H1 (cell line): ENCODE results near the gene SNX15. TPM values are rescaled to one million over a fixed set of nuclear protein-coding genes. Genes with fewer than 3 reads are reported as not detected.

Source experiments
- CTCF ChIA-PET: fragments of 300-600 bp; sonication (Branson Sonifier 250); formaldehyde crosslinking; loops from one replicate; lab custom pipeline; 2021; ENCODE audit not compliant: partially characterized antibody; lab: Charles Lee
- POLR2A ChIA-PET: fragments of 300-600 bp; sonication (Branson Sonifier 250); formaldehyde crosslinking; loops from one replicate; lab custom pipeline; 2021; ENCODE audit warnings: inconsistent platforms; ENCODE audit not compliant: partially characterized antibody; lab: Charles Lee
- DNase-seq, 2 experiments: peaks; one replicate each; pipeline versions ENCODE4 v3.0.0 to v3.0.0-alpha.2; 2010 to 2022; ENCODE audit warnings: low spot score in 2 of 2, low read depth in 1 of 2, mixed read lengths in 1 of 2
- FAIRE-seq: peaks from 2 replicates; lab custom pipeline; 2011; peaks lifted over from hg19 to GRCh38; lab: Jason Lieb, UNC
- H2AFZ ChIP-seq: 2 replicates; pipeline ENCODE4 v1.8.1; 2012; ENCODE audit warnings: low read length, inconsistent platforms
- H2AK5ac ChIP-seq: 2 replicates; pipeline ENCODE4 v1.6.1; 2013; ENCODE audit warnings: low read depth, low read length
- H2BK120ac ChIP-seq: replicated peaks from 2 replicates; pipeline ENCODE3; 2013; ENCODE audit warnings: low read depth, low read length, inconsistent platforms
- H2BK12ac ChIP-seq: 2 replicates; pipeline ENCODE4 v1.6.1; 2013; ENCODE audit warnings: low read depth, low read length
- H2BK15ac ChIP-seq: 2 replicates; pipeline ENCODE4 v1.6.1; 2013; ENCODE audit warnings: low read length
- H2BK20ac ChIP-seq: 2 replicates; pipeline ENCODE4 v1.6.1; 2013; ENCODE audit warnings: low read length
- H2BK5ac ChIP-seq: 2 replicates; pipeline ENCODE4 v1.6.1; 2013; ENCODE audit warnings: low read depth, low read length
- H3K14ac ChIP-seq: 2 replicates; pipeline ENCODE4 v1.6.1; 2013; ENCODE audit warnings: inconsistent platforms; ENCODE audit not compliant: insufficient read length
- H3K18ac ChIP-seq: 2 replicates; pipeline ENCODE4 v1.6.1; 2013; ENCODE audit warnings: low read length; ENCODE audit errors: extremely low read depth
- H3K23ac ChIP-seq: 2 replicates; pipeline ENCODE4 v1.6.1; 2013; ENCODE audit warnings: inconsistent platforms; ENCODE audit not compliant: insufficient read length
- H3K23me2 ChIP-seq: 2 replicates; pipeline ENCODE4 v1.6.1; 2013; ENCODE audit warnings: low read depth, low read length
- H3K27ac ChIP-seq: 2 replicates; pipeline ENCODE4 v1.6.1; 2011; ENCODE audit warnings: low read depth, low read length, inconsistent platforms
- H3K27me3 ChIP-seq, 4 experiments: replicated peaks in 1 of 4; 1 replicate in 1 of 4; 2 replicates in 3 of 4; pipeline versions ENCODE4 v1.6.1 to v1.8.1; 2011 to 2013; ENCODE audit warnings: low read length in 3 of 4, mild to moderate bottlenecking in 3 of 4, inconsistent platforms in 2 of 4, mixed read lengths in 2 of 4, moderate library complexity in 1 of 4; ENCODE audit not compliant: control insufficient read depth in 3 of 4, insufficient read depth in 3 of 4; ENCODE audit errors: extremely low read depth in 1 of 4
- H3K36me3 ChIP-seq, 4 experiments: 2 replicates each; pipeline versions ENCODE4 v1.6.1 to v1.8.1; 2011 to 2013; ENCODE audit warnings: mild to moderate bottlenecking in 4 of 4, low read length in 3 of 4, moderate library complexity in 2 of 4, control low read depth in 1 of 4, inconsistent platforms in 1 of 4; ENCODE audit not compliant: insufficient read depth in 4 of 4, control insufficient read depth in 2 of 4
- H3K4ac ChIP-seq: replicated peaks from 2 replicates; pipeline ENCODE3; 2013; ENCODE audit warnings: low read length, low read depth, mixed read lengths, inconsistent platforms; ENCODE audit not compliant: insufficient read length
- H3K4me1 ChIP-seq, 4 experiments: replicated peaks in 1 of 4; 1 replicate in 1 of 4; 2 replicates in 3 of 4; pipeline versions ENCODE4 v1.6.1 to v1.8.1; 2011 to 2013; ENCODE audit warnings: low read length in 3 of 4, inconsistent platforms in 2 of 4, mixed read lengths in 1 of 4; ENCODE audit not compliant: insufficient read depth in 4 of 4, control insufficient read depth in 3 of 4
- H3K4me2 ChIP-seq, 2 experiments: 2 replicates each; pipeline versions ENCODE4 v1.6.1 to v1.8.1; 2011 to 2013; ENCODE audit warnings: low read depth in 2 of 2, low read length in 2 of 2, control low read depth in 1 of 2, inconsistent platforms in 1 of 2, mild to moderate bottlenecking in 1 of 2; ENCODE audit not compliant: insufficient read depth in 1 of 2
- H3K4me3 ChIP-seq, 4 experiments: fragments of 200-600, 300-600 bp in 1 of 4; sonication (generic), shearing (Covaris generic), sonication (Bioruptor Twin) in 1 of 4; 2 replicates each; pipeline versions ENCODE4 v1.5.1 to v1.8.1; 2011 to 2016; ENCODE audit warnings: low read length in 4 of 4, low read depth in 3 of 4, control low read depth in 2 of 4, inconsistent platforms in 2 of 4, mild to moderate bottlenecking in 2 of 4, mixed read lengths in 1 of 4, moderate library complexity in 1 of 4; ENCODE audit not compliant: insufficient read depth in 2 of 4; ENCODE audit errors: extremely low read depth in 1 of 4
- H3K56ac ChIP-seq: replicated peaks from 2 replicates; pipeline ENCODE3; 2013; ENCODE audit warnings: low read depth, mild to moderate bottlenecking, mixed read lengths, low read length, inconsistent platforms; ENCODE audit not compliant: insufficient read length
- H3K79me1 ChIP-seq: 2 replicates; pipeline ENCODE4 v1.6.1; 2013; ENCODE audit warnings: low read depth, low read length, control low read depth
- H3K79me2 ChIP-seq, 2 experiments: 2 replicates each; pipeline versions ENCODE4 v1.6.1 to v1.8.1; 2012 to 2013; ENCODE audit warnings: low read length in 2 of 2, mild to moderate bottlenecking in 2 of 2, inconsistent platforms in 1 of 2; ENCODE audit not compliant: insufficient read depth in 2 of 2, control insufficient read depth in 1 of 2
- H3K9ac ChIP-seq, 4 experiments: replicated peaks in 1 of 4; 1 replicate in 1 of 4; 2 replicates in 3 of 4; pipeline versions ENCODE4 v1.6.1 to v1.8.1; 2011 to 2013; ENCODE audit warnings: low read depth in 3 of 4, low read length in 3 of 4, control low read depth in 2 of 4, mild to moderate bottlenecking in 2 of 4, moderate library complexity in 2 of 4, inconsistent platforms in 1 of 4; ENCODE audit errors: extremely low read depth in 1 of 4
- H3K9me3 ChIP-seq, 2 experiments: 2 replicates each; pipeline versions ENCODE4 v1.6.1 to v1.8.1; 2012 to 2013; ENCODE audit warnings: mild to moderate bottlenecking in 2 of 2, moderate library complexity in 2 of 2, control low read depth in 1 of 2, inconsistent platforms in 1 of 2, low read depth in 1 of 2, low read length in 1 of 2, mixed read lengths in 1 of 2; ENCODE audit not compliant: insufficient read depth in 2 of 2
- H4K20me1 ChIP-seq, 2 experiments: replicated peaks in 1 of 2; 2 replicates each; pipeline versions ENCODE3 to v1.8.1; 2011 to 2013; ENCODE audit warnings: inconsistent platforms in 2 of 2, low read length in 2 of 2, mild to moderate bottlenecking in 1 of 2; ENCODE audit not compliant: insufficient read depth in 2 of 2, control insufficient read depth in 1 of 2
- H4K5ac ChIP-seq: 2 replicates; pipeline ENCODE4 v1.6.1; 2013; ENCODE audit warnings: low read length, low read depth, mixed read lengths, inconsistent platforms; ENCODE audit not compliant: insufficient read length
- H4K8ac ChIP-seq: 2 replicates; pipeline ENCODE4 v1.8.0; 2013; ENCODE audit warnings: mild to moderate bottlenecking, moderate library complexity, low read length, inconsistent platforms; ENCODE audit not compliant: insufficient read depth; ENCODE audit errors: extremely low read depth
- H4K91ac ChIP-seq: replicated peaks from 2 replicates; pipeline ENCODE3; 2013; ENCODE audit warnings: low read length, mixed read lengths, inconsistent platforms; ENCODE audit not compliant: insufficient read length
- ASH2L ChIP-seq: fragments of 200-600, 300-600 bp; sonication (generic); IDR thresholded peaks from one replicate; pipeline ENCODE4 v1.7.1; 2017; ENCODE audit warnings: low read length
- ATF3 ChIP-seq: IDR thresholded peaks from 2 replicates; pipeline ENCODE4 v1.6.1; 2011; ENCODE audit warnings: low read depth, mild to moderate bottlenecking, low read length; ENCODE audit not compliant: insufficient read depth
- CBX5 ChIP-seq: fragments of 300-800, 300-1000 bp; sonication (generic); IDR thresholded peaks from 2 replicates; pipeline ENCODE4 v1.7.1; 2016; ENCODE audit warnings: antibody characterized with exemption, low read length, low read depth
- HDAC2 ChIP-seq, 2 experiments: fragments of 300-600 bp in 1 of 2; sonication (generic) in 1 of 2; IDR thresholded peaks; 2 replicates each; pipeline ENCODE4 v1.6.1; 2011 to 2012; ENCODE audit warnings: low read depth in 2 of 2, low read length in 2 of 2, mild to moderate bottlenecking in 2 of 2, moderate library complexity in 2 of 2, borderline replicate concordance in 1 of 2, inconsistent platforms in 1 of 2
- JUND ChIP-seq: IDR thresholded peaks from 2 replicates; pipeline ENCODE4 v1.6.1; 2011; ENCODE audit warnings: mild to moderate bottlenecking, improper control_type of control experiment, low read length
- POLR2AphosphoS5 ChIP-seq: IDR thresholded peaks from 2 replicates; pipeline ENCODE4 v1.6.1; 2011; ENCODE audit warnings: low read depth, low read length
- RAD21 ChIP-seq, 2 experiments: IDR thresholded peaks in 1 of 2; conservative IDR thresholded peaks in 1 of 2; 2 replicates each; pipeline ENCODE4 v1.6.1; 2011; ENCODE audit warnings: low read depth in 2 of 2, low read length in 2 of 2, improper control_type of control experiment in 1 of 2, inconsistent platforms in 1 of 2, mild to moderate bottlenecking in 1 of 2, moderate library complexity in 1 of 2
- RBBP5 ChIP-seq: IDR thresholded peaks from 2 replicates; pipeline ENCODE4 v1.7.1; 2012; ENCODE audit warnings: low read depth, mild to moderate bottlenecking, inconsistent platforms, low read length, moderate library complexity, borderline replicate concordance
- RXRA ChIP-seq: IDR thresholded peaks from 2 replicates; pipeline ENCODE4 v1.6.1; 2011; ENCODE audit warnings: low read depth, mild to moderate bottlenecking, low read length, moderate library complexity; ENCODE audit not compliant: insufficient read depth
- SIRT6 ChIP-seq: IDR thresholded peaks from one replicate; pipeline ENCODE4 v1.7.1; 2012; ENCODE audit warnings: low read length, inconsistent platforms
- USF2 ChIP-seq: IDR thresholded peaks from 2 replicates; pipeline ENCODE4 v1.6.1; 2011; ENCODE audit warnings: low read length, improper control_type of control experiment
- WGBS, 2 experiments: shearing (Covaris generic) in 1 of 2; methylation state at CpG; one replicate each; pipeline versions ENCODE4 v1.1.6 to v1.1.7; 2013 to 2015; ENCODE audit warnings: low lambda C conversion rate in 2 of 2, mixed read lengths in 2 of 2, inconsistent platforms in 1 of 2, low coverage in 1 of 2, missing lambda C conversion rate in 1 of 2; ENCODE audit not compliant: insufficient replicate concordance in 2 of 2, insufficient coverage in 1 of 2, insufficient read length in 1 of 2; ENCODE audit errors: extremely low coverage in 1 of 2, missing lambda C conversion rate in 1 of 2; 5-methylcytosine and 5-hydroxymethylcytosine counted together
- polyA plus RNA-seq, 7 experiments: library from polyadenylated mRNA; depleted of rRNA in 3 of 7; stranded (reverse) in 5 of 7; unstranded in 2 of 7; fragments of >200 nt in 5 of 7; fragments of 200-250 nt in 2 of 7; gene quantifications; 1 replicate in 5 of 7; 2 replicates in 1 of 7; 4 replicates in 1 of 7; pipeline versions ENCODE4 v1.2.1 to v1.2.3, GENCODE V29; 2011 to 2013; ENCODE audit warnings: missing spikeins in 2 of 7, mixed read lengths in 2 of 7
- total RNA-seq: library from RNA; stranded (reverse); fragmentation: NEBNext Ultra II Directional; extraction: Animal tissue kit (Norgen Biotek cat#: 25700); gene quantifications from 2 replicates; pipeline ENCODE4 v1.2.1, GENCODE V29; 2021

SNX15 gene
- total and polyA plus RNA-seq, 2 of the 8 experiments (the other 6 are each of a cell fraction or from before 2014, with no cell fraction given) = 13.0 to 18.3 TPM

- Histone ChIP-seq H4K8ac (no peak overlapping the region), H3K36me3 (peaks cover 0 to 3% (median 1%) of the 10 kb centered on the region in 4 experiments; a peak in 2 of 8 replicates), H3K23me2 (peaks cover 3% of the 10 kb centered on the region; the same call in 1 of the 2 replicates), H2BK5ac (peak overlapping the region; percentile 3; the same call in 1 of the 2 replicates), H2BK20ac (no peak overlapping the region), H3K4me2 (peak overlapping the region; percentile 62 to 88), H3K27ac (no peak overlapping the region), H3K14ac (no peak overlapping the region), H3K79me2 (no peaks in the 10 kb centered on the region), H2AK5ac (no peak overlapping the region), H2AFZ (peak overlapping the region; percentile 97), H3K79me1 (no peaks in the 10 kb centered on the region), H4K20me1 (peaks cover 0 to 2% of the 10 kb centered on the region in 2 experiments), H3K27me3 (no peaks in the 10 kb centered on the region), H4K5ac (no peak overlapping the region), H3K18ac (no peak overlapping the region), H2BK12ac (no peak overlapping the region), H3K4me3 (peak overlapping the region; percentile 31 to 65 (median 58); a peak in 7 of 8 replicates), H2BK15ac (0 out of 2 replicates have a peak overlapping the region, but pooled peaks have one; percentile 24), H4K91ac (no peak overlapping the region), H3K23ac (no peak overlapping the region), H3K4ac (peak overlapping the region; percentile 44), H2BK120ac (no peak overlapping the region), H3K9me3 (no peaks in the 10 kb centered on the region), H3K56ac (no peak overlapping the region), H3K4me1 (peaks cover 0 to 4% (median 2%) of the 10 kb centered on the region in 4 experiments; a peak in 5 of 7 replicates), H3K9ac (no peak overlapping the region)
- ChIA-PET POLR2A (interaction anchor here (0.9 to 2.1 kb wide), 4 partner anchors 14 to 86 kb away, joined by 3 to 8 read pairs (median 4); partner anchors contain the start of genes SAC3D1 and VPS51), CTCF (interaction anchor here (0.6 to 2.5 kb wide), 8 partner anchors 9 to 179 kb away, joined by 3 to 14 read pairs (median 4); partner anchors contain the start of genes ARL2, BATF2 and TM7SF2)
- DNase-seq (no peak), FAIRE-seq (no peak)
- WGBS, 2 experiments = 68% methylated on average over 10 of the region's 10 CpGs; no CpG with 5 or more reads in 1 of the 2 experiments
- TF ChIP-seq CBX5 (no peak), JUND (no peak), ASH2L (no peak), RAD21 (IDR thresholded peaks at IDR 0.05 in 1 of 2, conservative IDR thresholded peaks at IDR 0.05 in 1 of 2; ENCODE audit: low read depth in 2 of 2, low read length in 2 of 2) (no peak), RXRA (no peak), SIRT6 (no peak), RBBP5 (no peak), POLR2AphosphoS5 (no peak), ATF3 (no peak), HDAC2 (IDR thresholded peaks at IDR 0.05; ENCODE audit: borderline replicate concordance in 1 of 2, low read depth in 2 of 2, low read length in 2 of 2) (no peak), USF2 (no peak)
Observed at GRCh38 chr11:65026810-65027209, 429 bp upstream of the SNX15 start.
